Effector memory CD4-positive, alpha-beta T cell (primary cell): Measurements from ENCODE around the gene CHAD.
A peak's percentile ranks its signal among the peaks of the same experiment; 100 is the strongest.
"Not testable (repeated sequence)": the region's sequence is repeated elsewhere in the genome, so short reads cannot be mapped to it uniquely, and the experiment has no call there.

Source experiments
- DNase-seq, 3 donors: peaks; one replicate each; pipeline ENCODE4 v3.0.0-alpha.2; 2020
- H3K27ac ChIP-seq: 2 replicates; pipeline ENCODE4 v1.7.0; 2013; ENCODE audit warnings: mild to moderate bottlenecking, low read length, moderate library complexity; ENCODE audit not compliant: insufficient read depth, poor library complexity, severe bottlenecking
- H3K27me3 ChIP-seq: replicated peaks from 2 replicates; pipeline ENCODE4 v1.7.0; 2013; ENCODE audit warnings: mild to moderate bottlenecking, low read length; ENCODE audit not compliant: insufficient read depth, control insufficient read depth, poor library complexity, severe bottlenecking
- H3K36me3 ChIP-seq: 2 replicates; pipeline ENCODE4 v1.7.0; 2013; ENCODE audit warnings: mild to moderate bottlenecking, low read length, moderate library complexity; ENCODE audit not compliant: control insufficient read depth, insufficient read depth
- H3K4me1 ChIP-seq: 2 replicates; pipeline ENCODE4 v1.7.0; 2013; ENCODE audit warnings: low read length, mild to moderate bottlenecking; ENCODE audit not compliant: control insufficient read depth, insufficient read depth, poor library complexity, severe bottlenecking
- H3K4me3 ChIP-seq: 2 replicates; pipeline ENCODE4 v1.7.0; 2013; ENCODE audit warnings: low read length, low read depth, mild to moderate bottlenecking; ENCODE audit not compliant: insufficient read depth, poor library complexity, severe bottlenecking
- H3K9me3 ChIP-seq: 2 replicates; pipeline ENCODE4 v1.7.0; 2013; ENCODE audit warnings: mild to moderate bottlenecking, low read length, moderate library complexity; ENCODE audit not compliant: control insufficient read depth

Gene CHAD

GRCh38 chr17:50421308-50422051 lies 47.2 kb downstream of the CHAD start:
- H3K9me3 ChIP-seq: no peaks in the 10 kb centered on the region
- no peak for DNase-seq
- H3K36me3 ChIP-seq: no peaks in the 10 kb centered on the region
- H3K4me1 ChIP-seq: peaks cover 15% of the 10 kb centered on the region
- H3K4me3 ChIP-seq: peak overlapping the region; percentile 31
- no peaks in the 10 kb centered on the region for H3K27me3 ChIP-seq
- H3K27ac ChIP-seq: peak overlapping the region; percentile 55

DNA sequence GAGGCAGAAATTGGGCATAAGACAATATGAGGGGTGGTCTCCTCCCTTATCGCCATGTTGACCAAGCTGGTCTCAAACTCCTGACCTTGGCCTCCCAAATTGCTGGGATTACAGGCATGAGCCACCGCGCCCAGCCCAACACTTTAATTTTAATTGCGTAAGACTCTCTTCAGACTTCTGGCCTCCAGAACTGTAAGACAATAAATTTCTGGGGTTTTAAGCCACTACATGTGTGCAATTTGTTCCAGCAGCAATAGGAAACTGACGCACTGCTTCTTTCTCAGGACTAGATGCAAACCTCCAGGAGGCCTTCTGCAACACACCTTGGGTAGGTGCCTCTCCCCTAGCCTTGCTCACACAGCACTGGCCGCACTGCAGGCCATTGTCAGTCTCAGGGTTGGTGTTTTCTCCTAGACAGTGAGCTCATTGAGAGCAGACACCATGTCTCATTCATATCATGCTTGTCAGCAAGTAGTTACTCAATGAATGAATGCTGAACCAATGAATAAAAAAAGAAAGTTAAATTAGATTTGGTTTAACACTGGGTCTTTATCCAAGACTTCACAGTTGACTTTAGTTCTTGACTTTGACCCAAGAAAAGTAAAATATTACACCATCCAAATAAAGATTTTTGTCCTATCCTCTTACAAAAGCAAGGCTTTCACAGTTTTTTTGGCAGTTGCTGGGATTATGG lies 48.1 kb downstream of the CHAD start:
- no peaks in the 10 kb centered on the region for H3K36me3 ChIP-seq
- H3K4me1 ChIP-seq: peaks cover 11% of the 10 kb centered on the region
- no peaks in the 10 kb centered on the region for H3K27me3 ChIP-seq
- no peaks in the 10 kb centered on the region for H3K9me3 ChIP-seq
- H3K27ac ChIP-seq: peak overlapping the region; percentile 55
- H3K4me3 ChIP-seq: peak overlapping the region; percentile 31
- DNase-seq: no peak

- H3K9me3 ChIP-seq, H3K27me3 ChIP-seq, DNase-seq, H3K4me1 ChIP-seq, H3K36me3 ChIP-seq, H3K4me3 ChIP-seq, H3K27ac ChIP-seq: not testable (repeated sequence)
Measured at GRCh38 chr17:50419577-50419976, 49.1 kb downstream of the CHAD start.

GRCh38 chr17:50414808-50415207 lies 53.9 kb downstream of the CHAD start:
- Histone ChIP-seq H3K27me3 (no peaks in the 10 kb centered on the region), H3K4me1 (no peaks in the 10 kb centered on the region), H3K27ac (no peak overlapping the region), H3K9me3 (no peaks in the 10 kb centered on the region), H3K4me3 (no peak overlapping the region), H3K36me3 (no peaks in the 10 kb centered on the region)
- DNase-seq: no peak
